HL-60 (cell line): ENCODE data around the gene CLCF1.

Experiments used
- GABPA ChIP-seq: IDR thresholded peaks from 2 replicates; pipeline ENCODE4 v1.6.1; 2012; ENCODE audit warnings: low read depth
- POLR2AphosphoS5 ChIP-seq: IDR thresholded peaks from 2 replicates; pipeline ENCODE4 v1.6.1; 2012; ENCODE audit warnings: low read depth
- REST ChIP-seq: IDR thresholded peaks from 2 replicates; pipeline ENCODE4 v1.6.1; 2012; ENCODE audit warnings: low read depth; ENCODE audit not compliant: insufficient replicate concordance
- SPI1 ChIP-seq: IDR thresholded peaks from 2 replicates; pipeline ENCODE4 v1.6.1; 2012; ENCODE audit warnings: low read depth, mild to moderate bottlenecking, borderline replicate concordance
- TF ChIP-seq, protein P1 (sequence below): IDR thresholded peaks from one replicate; pipeline ENCODE4 v1.5.1; 2011; ENCODE audit warnings: low read length, control low read depth, inconsistent platforms; ENCODE audit not compliant: insufficient read depth

GRCh38 chr11:67353317-67354074, 19.9 kb downstream of the CLCF1 start, which contains the start of gene POLD4:
- TF ChIP-seq, protein P1, sequence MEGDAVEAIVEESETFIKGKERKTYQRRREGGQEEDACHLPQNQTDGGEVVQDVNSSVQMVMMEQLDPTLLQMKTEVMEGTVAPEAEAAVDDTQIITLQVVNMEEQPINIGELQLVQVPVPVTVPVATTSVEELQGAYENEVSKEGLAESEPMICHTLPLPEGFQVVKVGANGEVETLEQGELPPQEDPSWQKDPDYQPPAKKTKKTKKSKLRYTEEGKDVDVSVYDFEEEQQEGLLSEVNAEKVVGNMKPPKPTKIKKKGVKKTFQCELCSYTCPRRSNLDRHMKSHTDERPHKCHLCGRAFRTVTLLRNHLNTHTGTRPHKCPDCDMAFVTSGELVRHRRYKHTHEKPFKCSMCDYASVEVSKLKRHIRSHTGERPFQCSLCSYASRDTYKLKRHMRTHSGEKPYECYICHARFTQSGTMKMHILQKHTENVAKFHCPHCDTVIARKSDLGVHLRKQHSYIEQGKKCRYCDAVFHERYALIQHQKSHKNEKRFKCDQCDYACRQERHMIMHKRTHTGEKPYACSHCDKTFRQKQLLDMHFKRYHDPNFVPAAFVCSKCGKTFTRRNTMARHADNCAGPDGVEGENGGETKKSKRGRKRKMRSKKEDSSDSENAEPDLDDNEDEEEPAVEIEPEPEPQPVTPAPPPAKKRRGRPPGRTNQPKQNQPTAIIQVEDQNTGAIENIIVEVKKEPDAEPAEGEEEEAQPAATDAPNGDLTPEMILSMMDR: no peak
- TF ChIP-seq GABPA (no peak), POLR2AphosphoS5 (peak; percentile 83), REST (peak; percentile 20), SPI1 (peak; percentile 88)
